ENCODE data around the gene TENM4.

The TENM4 gene

DNA sequence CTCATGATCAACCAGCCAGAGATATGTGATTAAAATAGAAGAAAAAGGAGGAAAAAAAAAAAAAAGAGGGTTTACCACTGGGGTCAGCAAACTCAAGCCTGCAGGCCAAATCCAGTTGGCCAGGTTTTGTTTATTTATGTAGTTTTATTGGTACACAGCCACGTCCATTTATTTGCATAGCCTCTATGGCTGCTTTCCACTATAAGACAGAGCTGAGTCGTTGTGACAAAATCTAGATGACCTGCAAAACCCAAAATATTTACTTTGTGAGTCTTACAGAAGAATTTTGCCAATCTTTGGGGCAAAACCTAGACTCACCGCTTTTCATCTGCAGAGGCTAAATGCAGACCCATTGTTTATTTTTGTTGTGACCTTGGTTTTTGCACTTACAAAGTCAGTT is 87.1 kb downstream of the TENM4 start:
- no peak overlapping the region for H3K27ac ChIP-seq
- in situ Hi-C loops (cut with HindIII; ENCODE audit: low pct_ligation_motif_present, low sequenced_read_pairs): no loop called here
- TF ChIP-seq, protein P1, sequence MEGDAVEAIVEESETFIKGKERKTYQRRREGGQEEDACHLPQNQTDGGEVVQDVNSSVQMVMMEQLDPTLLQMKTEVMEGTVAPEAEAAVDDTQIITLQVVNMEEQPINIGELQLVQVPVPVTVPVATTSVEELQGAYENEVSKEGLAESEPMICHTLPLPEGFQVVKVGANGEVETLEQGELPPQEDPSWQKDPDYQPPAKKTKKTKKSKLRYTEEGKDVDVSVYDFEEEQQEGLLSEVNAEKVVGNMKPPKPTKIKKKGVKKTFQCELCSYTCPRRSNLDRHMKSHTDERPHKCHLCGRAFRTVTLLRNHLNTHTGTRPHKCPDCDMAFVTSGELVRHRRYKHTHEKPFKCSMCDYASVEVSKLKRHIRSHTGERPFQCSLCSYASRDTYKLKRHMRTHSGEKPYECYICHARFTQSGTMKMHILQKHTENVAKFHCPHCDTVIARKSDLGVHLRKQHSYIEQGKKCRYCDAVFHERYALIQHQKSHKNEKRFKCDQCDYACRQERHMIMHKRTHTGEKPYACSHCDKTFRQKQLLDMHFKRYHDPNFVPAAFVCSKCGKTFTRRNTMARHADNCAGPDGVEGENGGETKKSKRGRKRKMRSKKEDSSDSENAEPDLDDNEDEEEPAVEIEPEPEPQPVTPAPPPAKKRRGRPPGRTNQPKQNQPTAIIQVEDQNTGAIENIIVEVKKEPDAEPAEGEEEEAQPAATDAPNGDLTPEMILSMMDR (IDR thresholded peaks at IDR 0.05; ENCODE audit: low read depth, low read length, missing control alignments): no peak
- no peaks in the 10 kb centered on the region for H3K36me3 ChIP-seq (replicated peaks)
- no peak for DNase-seq
- no peak overlapping the region for H3K4me3 ChIP-seq (ENCODE audit: low read depth, low read length)
- no peaks in the 10 kb centered on the region for H3K27me3 ChIP-seq (replicated peaks)

DNA sequence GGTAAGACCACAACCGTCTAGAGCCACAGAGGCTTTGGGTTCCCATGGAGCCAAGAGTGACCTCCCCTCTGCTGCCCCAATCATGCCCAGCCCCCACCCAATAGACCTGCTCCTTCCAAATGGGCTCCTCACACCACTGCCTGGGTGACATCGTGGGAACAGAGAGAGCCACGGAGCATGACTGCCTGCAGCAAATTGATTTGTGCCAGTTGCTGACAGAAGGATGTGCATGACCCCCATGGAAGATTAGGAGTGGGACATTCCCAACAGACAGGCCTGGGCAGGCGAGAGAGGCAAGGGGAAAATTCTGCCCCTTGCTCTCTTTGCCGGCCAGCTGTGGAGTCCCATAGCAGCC is 88.5 kb downstream of the TENM4 start:
- TF ChIP-seq, protein P1 (IDR thresholded peaks at IDR 0.05; ENCODE audit: low read depth, low read length, missing control alignments): no peak
- DNase-seq: no peak
- H3K4me3 ChIP-seq (ENCODE audit: low read depth, low read length): no peak overlapping the region
- no peaks in the 10 kb centered on the region for H3K27me3 ChIP-seq (replicated peaks)
- H3K27ac ChIP-seq: no peak overlapping the region
- in situ Hi-C loops (cut with HindIII; ENCODE audit: low pct_ligation_motif_present, low sequenced_read_pairs): no loop called here
- no peaks in the 10 kb centered on the region for H3K36me3 ChIP-seq (replicated peaks)

DNA sequence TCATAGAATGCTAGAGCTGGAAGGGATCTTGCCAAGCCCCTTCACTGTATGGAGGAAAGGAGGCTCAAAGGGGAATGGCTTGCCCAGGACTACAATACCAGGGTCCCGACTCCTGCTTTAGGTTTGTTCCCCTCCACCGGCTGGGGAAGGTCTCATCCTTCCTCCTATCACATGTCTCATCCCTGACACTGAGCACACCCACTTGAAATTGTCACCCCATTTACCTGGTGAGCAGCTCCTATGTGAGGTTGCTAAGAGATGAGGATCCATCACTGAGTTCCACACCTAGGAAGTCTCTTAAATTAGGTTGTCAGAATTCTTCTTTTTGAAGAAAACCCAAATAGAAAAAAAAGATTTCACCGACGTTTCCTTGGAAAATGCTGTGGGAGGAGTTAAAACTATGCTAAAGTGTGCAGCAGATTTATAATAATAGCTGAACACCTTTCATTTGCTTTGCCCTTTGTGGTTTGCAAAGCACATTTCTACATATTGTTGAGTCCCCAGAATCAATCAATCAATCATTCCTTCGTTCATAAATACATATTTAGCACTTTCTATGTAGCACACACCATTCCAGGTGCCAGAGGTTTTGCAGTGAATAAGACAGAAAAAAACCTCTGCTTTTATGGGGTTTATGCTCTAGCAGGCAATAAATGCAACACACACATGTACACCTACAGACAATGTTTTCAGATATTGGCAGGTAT is 91.7 kb downstream of the TENM4 start:
- no peak overlapping the region for H3K4me3 ChIP-seq (ENCODE audit: low read depth, low read length)
- TF ChIP-seq, protein P1 (IDR thresholded peaks at IDR 0.05; ENCODE audit: low read depth, low read length, missing control alignments): no peak
- no peaks in the 10 kb centered on the region for H3K27me3 ChIP-seq (replicated peaks)
- in situ Hi-C loops (cut with HindIII; ENCODE audit: low pct_ligation_motif_present, low sequenced_read_pairs): no loop called here
- DNase-seq: no peak
- H3K27ac ChIP-seq: no peak overlapping the region
- H3K36me3 ChIP-seq (replicated peaks): no peaks in the 10 kb centered on the region

DNA sequence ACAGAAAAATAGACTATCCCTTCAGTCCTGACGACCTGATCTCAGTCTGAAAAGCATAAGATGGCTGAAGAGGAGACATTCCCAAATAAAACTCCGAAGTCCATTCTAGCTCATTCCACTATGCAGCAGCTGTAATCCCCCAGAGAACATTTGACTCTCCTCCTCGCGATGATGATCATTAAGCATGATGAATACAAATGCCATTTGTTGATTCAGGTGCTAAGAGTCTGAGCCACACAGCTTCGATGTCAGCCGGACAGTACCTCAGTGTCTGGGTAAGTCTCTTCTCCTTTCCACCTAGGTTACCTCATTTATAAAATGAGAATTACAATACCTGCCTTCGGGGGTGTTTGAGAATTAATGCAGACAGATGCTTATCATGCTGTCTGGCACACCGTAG is 94.8 kb downstream of the TENM4 start:
- Histone ChIP-seq H3K36me3 (replicated peaks) (no peaks in the 10 kb centered on the region), H3K27me3 (replicated peaks) (no peaks in the 10 kb centered on the region), H3K27ac (no peak overlapping the region), H3K4me3 (ENCODE audit: low read depth, low read length) (no peak overlapping the region)
- DNase-seq: no peak
- in situ Hi-C loops (cut with HindIII; ENCODE audit: low pct_ligation_motif_present, low sequenced_read_pairs): no loop called here
- TF ChIP-seq, protein P1 (IDR thresholded peaks at IDR 0.05; ENCODE audit: low read depth, low read length, missing control alignments): no peak

DNA sequence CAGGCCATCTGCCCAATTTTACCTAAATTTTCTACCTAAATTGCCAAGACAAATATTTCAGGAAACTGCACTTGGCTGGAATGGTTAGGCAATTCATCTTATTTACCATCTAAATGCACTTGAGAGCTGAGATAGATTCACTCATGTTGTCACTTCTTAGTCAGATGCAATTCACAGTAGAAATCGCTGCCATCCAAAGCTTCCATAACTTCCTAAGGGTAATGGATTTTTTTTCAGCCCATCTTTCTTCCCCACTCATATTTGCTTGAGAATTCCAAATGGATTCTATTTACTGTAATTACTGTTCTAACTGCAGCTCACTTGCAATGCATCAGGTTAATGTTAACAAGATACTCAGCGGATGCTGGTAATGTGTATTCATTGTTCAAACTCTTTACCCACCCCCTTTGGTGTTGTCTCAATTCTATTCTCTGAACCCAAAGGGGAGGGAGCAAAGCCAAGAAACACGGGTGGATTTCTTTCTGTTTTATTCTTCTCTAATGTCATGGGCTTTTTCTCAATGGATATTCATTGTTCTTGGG is 96.0 kb downstream of the TENM4 start:
- no peak overlapping the region for H3K27ac ChIP-seq
- no peak overlapping the region for H3K4me3 ChIP-seq (ENCODE audit: low read depth, low read length)
- no peak for DNase-seq
- H3K27me3 ChIP-seq (replicated peaks): no peaks in the 10 kb centered on the region
- TF ChIP-seq, protein P1 (IDR thresholded peaks at IDR 0.05; ENCODE audit: low read depth, low read length, missing control alignments): no peak
- no peaks in the 10 kb centered on the region for H3K36me3 ChIP-seq (replicated peaks)
- in situ Hi-C loops (cut with HindIII; ENCODE audit: low pct_ligation_motif_present, low sequenced_read_pairs): no loop called here

DNA sequence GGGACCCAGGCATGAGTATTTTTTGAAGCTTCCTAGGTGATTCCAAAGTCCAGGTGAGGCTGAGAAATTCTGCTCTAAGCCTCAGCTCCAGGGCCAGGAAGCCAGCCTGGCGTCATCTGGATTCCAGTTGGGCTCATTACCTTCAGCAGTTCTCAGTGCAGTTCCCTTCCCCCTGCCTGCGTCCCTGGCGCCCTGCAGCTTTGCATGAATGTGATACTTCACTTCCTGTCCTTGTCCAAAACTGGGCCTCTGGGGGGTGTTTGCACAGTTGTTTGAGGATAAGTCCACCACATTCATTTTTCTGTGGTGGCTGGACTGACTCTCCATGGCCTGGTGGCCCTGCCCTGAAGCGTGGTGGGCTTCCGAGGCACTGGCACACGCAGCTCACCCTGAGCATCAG is 98.1 kb downstream of the TENM4 start:
- TF ChIP-seq, protein P1 (IDR thresholded peaks at IDR 0.05; ENCODE audit: low read depth, low read length, missing control alignments): no peak
- Histone ChIP-seq H3K27me3 (replicated peaks) (no peaks in the 10 kb centered on the region), H3K36me3 (replicated peaks) (no peaks in the 10 kb centered on the region), H3K4me3 (ENCODE audit: low read depth, low read length) (no peak overlapping the region), H3K27ac (no peak overlapping the region)
- in situ Hi-C loops (cut with HindIII; ENCODE audit: low pct_ligation_motif_present, low sequenced_read_pairs): no loop called here
- no peak for DNase-seq

Data from brain microvascular endothelial cell (primary cell).